ENCODE measurements around the gene FLT3LG. TPM values are rescaled to one million over a fixed set of nuclear protein-coding genes. Genes with fewer than 3 reads are reported as not detected.
A peak's percentile ranks its signal among the peaks of the same experiment; 100 is the strongest.

Gene FLT3LG
- total RNA-seq, 1 donor from 2014 or later = 19.6 TPM

GRCh38 chr19:49497047-49497788 lies 23.2 kb downstream of the FLT3LG start:
- intact Hi-C loops (cut with DNase I) = no loop called here
- ATAC-seq (no peak), DNase-seq (ENCODE audit: low spot score) (peak; percentile 74)

GRCh38 chr19:49497789-49498103 lies 23.7 kb downstream of the FLT3LG start:
- intact Hi-C loops (cut with DNase I) = no loop called here
- no peak for DNase-seq (ENCODE audit: low spot score)
- no peak for ATAC-seq

- ATAC-seq (no peak), DNase-seq (ENCODE audit: low spot score) (no peak)
- intact Hi-C loops (cut with DNase I) = no loop called here
Observed at GRCh38 chr19:49498475-49498874, 24.5 kb downstream of the FLT3LG start.

- intact Hi-C loops (cut with DNase I) = no loop called here
- no peak for DNase-seq (ENCODE audit: low spot score)
- ATAC-seq = no peak
Observed at GRCh38 chr19:49499030-49499670, 25.1 kb downstream of the FLT3LG start.

- peak; percentile 77 for ATAC-seq
- intact Hi-C loops (cut with DNase I) = no loop called here
- DNase-seq (ENCODE audit: low spot score) = no peak
Observed at GRCh38 chr19:49502866-49503581, 29.0 kb downstream of the FLT3LG start.

- DNase-seq (ENCODE audit: low spot score) = no peak
- no peak for ATAC-seq
- intact Hi-C loops (cut with DNase I) = no loop called here
Observed at GRCh38 chr19:49503582-49503962, 29.6 kb downstream of the FLT3LG start.

GRCh38 chr19:49506575-49507105 lies 32.6 kb downstream of the FLT3LG start:
- intact Hi-C loops (cut with DNase I) = loop anchor here (5.0 kb wide), 1 partner anchor 36 kb away; no protein-coding TSS in a partner anchor
- ATAC-seq (peak; percentile 46), DNase-seq (ENCODE audit: low spot score) (no peak)

- ATAC-seq (no peak), DNase-seq (ENCODE audit: low spot score) (no peak)
- intact Hi-C loops (cut with DNase I) = loop anchor here (5.0 kb wide), 1 partner anchor 34 kb away; no protein-coding TSS in a partner anchor
Observed at GRCh38 chr19:49507803-49508494, 33.9 kb downstream of the FLT3LG start.

- ATAC-seq (peak; percentile 84), DNase-seq (ENCODE audit: low spot score) (peak; percentile 84)
- intact Hi-C loops (cut with DNase I) = no loop called here
Observed at GRCh38 chr19:49512970-49513745, 39.1 kb downstream of the FLT3LG start.

GRCh38 chr19:49513746-49514118 lies 39.7 kb downstream of the FLT3LG start:
- intact Hi-C loops (cut with DNase I) = no loop called here
- no peak for ATAC-seq
- no peak for DNase-seq (ENCODE audit: low spot score)

- ATAC-seq (no peak), DNase-seq (ENCODE audit: low spot score) (no peak)
- intact Hi-C loops (cut with DNase I) = no loop called here
Observed at GRCh38 chr19:49514151-49514550, 40.1 kb downstream of the FLT3LG start.

GRCh38 chr19:49515767-49516166 lies 41.8 kb downstream of the FLT3LG start:
- ATAC-seq (peak; percentile 22), DNase-seq (ENCODE audit: low spot score) (no peak)
- intact Hi-C loops (cut with DNase I) = no loop called here

- ATAC-seq (no peak), DNase-seq (ENCODE audit: low spot score) (no peak)
- intact Hi-C loops (cut with DNase I) = no loop called here
Observed at GRCh38 chr19:49518033-49518432, 44.0 kb downstream of the FLT3LG start.

- DNase-seq (ENCODE audit: low spot score) = no peak
- ATAC-seq = peak; percentile 69
- intact Hi-C loops (cut with DNase I) = no loop called here
Observed at GRCh38 chr19:49520705-49521319, 46.8 kb downstream of the FLT3LG start.

GRCh38 chr19:49524812-49525455 lies 50.9 kb downstream of the FLT3LG start:
- ATAC-seq = no peak
- intact Hi-C loops (cut with DNase I) = no loop called here

GRCh38 chr19:49528211-49528771 lies 54.3 kb downstream of the FLT3LG start:
- DNase-seq (ENCODE audit: low spot score) (peak; percentile 80), ATAC-seq (peak; percentile 38)
- intact Hi-C loops (cut with DNase I) = no loop called here

More at GRCh38 chr19:49524812-49525455, 50.9 kb downstream of the FLT3LG start:
- no peak for DNase-seq (ENCODE audit: low spot score)

- intact Hi-C loops (cut with DNase I) = no loop called here
- ATAC-seq (no peak), DNase-seq (ENCODE audit: low spot score) (no peak)
Observed at GRCh38 chr19:49530708-49531107, 56.7 kb downstream of the FLT3LG start.

All from sciatic nerve (tissue), 2 donors.